CD8-positive, alpha-beta memory T cell (primary cell): ENCODE results near the gene DNAAF5. TPM values are rescaled to one million over a fixed set of nuclear protein-coding genes. Genes with fewer than 3 reads are reported as not detected.

Experiments used
- polyA plus RNA-seq: library from polyadenylated mRNA; unstranded; fragments of 300-500 nt; fragmentation: Illumina TruSeq; gene quantifications from one replicate; pipeline ENCODE4 v1.2.3, GENCODE V29; 2021
- total RNA-seq, 2 experiments: library from RNA; stranded (reverse); gene quantifications; one replicate each; pipeline ENCODE4 v1.2.3, GENCODE V29; 2021

The DNAAF5 gene
- total and polyA plus RNA-seq, 3 experiments from 2014 or later, result 4.4 to 48.0 (median 47.3) TPM

Other genes with a start within 250 kb of the DNAAF5 start
- 10 to 100 TPM; 11.6 to 11.9 TPM for gene PDGFA, start 206.9 kb upstream of the DNAAF5 start, total RNA-seq
- 0.68 TPM for gene PDGFA, start 206.9 kb upstream of the DNAAF5 start, polyA plus RNA-seq
- gene PRKAR1B, start 582 bp downstream of the DNAAF5 start, total RNA-seq, result 10 to 100 TPM; 28.3 to 32.4 TPM
- 8.1 TPM for gene PRKAR1B, start 582 bp downstream of the DNAAF5 start, polyA plus RNA-seq
- gene SUN1, start 105.8 kb downstream of the DNAAF5 start, total RNA-seq, result 10 to 100 TPM; 59.8 to 65.8 TPM
- 29.8 TPM for gene SUN1, start 105.8 kb downstream of the DNAAF5 start, polyA plus RNA-seq
- gene GET4, start 149.9 kb downstream of the DNAAF5 start, total RNA-seq, result 10 to 100 TPM; 39.9 to 44.9 TPM
- 33.6 TPM for gene GET4, start 149.9 kb downstream of the DNAAF5 start, polyA plus RNA-seq
- gene ADAP1, start 228.0 kb downstream of the DNAAF5 start, total RNA-seq, result 10 to 100 TPM; 67.7 to 77.3 TPM
- 37.7 TPM for gene ADAP1, start 228.0 kb downstream of the DNAAF5 start, polyA plus RNA-seq
- 10 to 100 TPM; 18.9 to 21.3 TPM for gene COX19, start 248.8 kb downstream of the DNAAF5 start, total RNA-seq
- 25.9 TPM for gene COX19, start 248.8 kb downstream of the DNAAF5 start, polyA plus RNA-seq